Keratinocyte (primary cell): ENCODE results near the gene WARS2. TPM values are rescaled to one million over a fixed set of nuclear protein-coding genes. Genes with fewer than 3 reads are reported as not detected.

Experiments used
- DNase-seq: peaks from one replicate; pipeline ENCODE4 v3.0.0-alpha.2; 2011; ENCODE audit warnings: low read depth, missing footprints, low spot score
- FAIRE-seq: peaks from 2 replicates; lab custom pipeline; 2011; peaks lifted over from hg19 to GRCh38; lab: Jason Lieb, UNC
- H2AFZ ChIP-seq: 2 replicates; pipeline ENCODE4 v1.6.0; 2012; ENCODE audit warnings: low read length, control low read depth, inconsistent platforms; ENCODE audit not compliant: control insufficient read depth
- H3K27ac ChIP-seq: 2 replicates; pipeline ENCODE4 v1.5.1; 2011; ENCODE audit warnings: low read length; ENCODE audit not compliant: control insufficient read depth, insufficient read depth
- H3K27me3 ChIP-seq: 3 replicates; pipeline ENCODE4 v1.6.0; 2011; ENCODE audit warnings: low read length; ENCODE audit not compliant: control insufficient read depth, insufficient read depth; ENCODE audit errors: extremely low read depth
- H3K36me3 ChIP-seq, 2 experiments: 2 replicates in 1 of 2; 3 replicates in 1 of 2; pipeline ENCODE4 v1.5.1; 2011; ENCODE audit warnings: low read length in 2 of 2, mild to moderate bottlenecking in 1 of 2; ENCODE audit not compliant: control insufficient read depth in 2 of 2, insufficient read depth in 2 of 2; ENCODE audit errors: extremely low read depth in 1 of 2
- H3K4me1 ChIP-seq: 3 replicates; pipeline ENCODE4 v1.5.1; 2011; ENCODE audit warnings: low read length; ENCODE audit not compliant: control insufficient read depth, insufficient read depth; ENCODE audit errors: extremely low read depth
- H3K4me2 ChIP-seq: 3 replicates; pipeline ENCODE4 v1.6.0; 2011; ENCODE audit warnings: low read depth, low read length; ENCODE audit not compliant: control insufficient read depth, insufficient read depth; ENCODE audit errors: extremely low read depth
- H3K4me3 ChIP-seq, 3 experiments: fragments of 200-600 bp in 1 of 3; sonication (generic) in 1 of 3; 2 replicates in 2 of 3; 3 replicates in 1 of 3; pipeline ENCODE4 v1.5.1; 2011 to 2016; ENCODE audit warnings: low read length in 3 of 3, mild to moderate bottlenecking in 3 of 3, control low read depth in 2 of 3, inconsistent platforms in 1 of 3, low read depth in 1 of 3, mixed read lengths in 1 of 3, mixed run types in 1 of 3, moderate library complexity in 1 of 3; ENCODE audit not compliant: control insufficient read depth in 2 of 3, insufficient read depth in 2 of 3; ENCODE audit errors: extremely low read depth in 1 of 3
- H3K79me2 ChIP-seq: 2 replicates; pipeline ENCODE4 v1.6.0; 2012; ENCODE audit warnings: low read length; ENCODE audit not compliant: control insufficient read depth, insufficient read depth
- H3K9ac ChIP-seq: 3 replicates; pipeline ENCODE4 v1.6.0; 2011; ENCODE audit warnings: low read length; ENCODE audit not compliant: control insufficient read depth, insufficient read depth; ENCODE audit errors: extremely low read depth
- H3K9me1 ChIP-seq: 3 replicates; pipeline ENCODE4 v1.6.0; 2011; ENCODE audit warnings: low read length; ENCODE audit not compliant: control insufficient read depth, insufficient read depth; ENCODE audit errors: extremely low read depth
- H3K9me3 ChIP-seq: 2 replicates; pipeline ENCODE4 v1.5.1; 2012; ENCODE audit warnings: low read depth, low read length; ENCODE audit not compliant: control insufficient read depth
- H4K20me1 ChIP-seq: 3 replicates; pipeline ENCODE4 v1.6.0; 2011; ENCODE audit warnings: low read length; ENCODE audit not compliant: control insufficient read depth, insufficient read depth; ENCODE audit errors: extremely low read depth
- EZH2 ChIP-seq: IDR thresholded peaks from one replicate; pipeline ENCODE4 v1.6.1; 2012; ENCODE audit warnings: inconsistent platforms, mild to moderate bottlenecking, low read length, moderate library complexity
- dilution Hi-C: fragments of 300-500 bp; cut with MboI; formaldehyde crosslinking; loops from one replicate; pipeline ENCODE4 v1.7.0; 2020; ENCODE audit warnings: low sequenced_read_pairs; ENCODE audit not compliant: extremely low pct_ligation_motif_present
- polyA plus RNA-seq, 5 experiments: library from polyadenylated mRNA; depleted of rRNA in 3 of 5; stranded (reverse) in 3 of 5; stranded (forward) in 1 of 5; unstranded in 1 of 5; fragments of >200 nt; gene quantifications; 1 replicate in 1 of 5; 2 replicates in 3 of 5; 3 replicates in 1 of 5; pipeline versions ENCODE4 v1.2.1 to v1.2.3, GENCODE V29; 2011 to 2012; ENCODE audit warnings: missing spikeins in 2 of 5, low read depth in 1 of 5, low replicate concordance in 1 of 5
- TF ChIP-seq, protein P1 (sequence below), 3 experiments: IDR thresholded peaks in 1 of 3; conservative IDR thresholded peaks in 1 of 3; optimal IDR thresholded peaks in 1 of 3; 2 replicates in 2 of 3; 3 replicates in 1 of 3; pipeline versions ENCODE3 to v1.5.1; 2011; ENCODE audit warnings: low read length in 3 of 3, mild to moderate bottlenecking in 3 of 3, moderate library complexity in 2 of 3, control low read depth in 1 of 3, inconsistent platforms in 1 of 3; ENCODE audit not compliant: insufficient read depth in 2 of 3; ENCODE audit errors: extremely low read depth in 1 of 3

Gene WARS2
- polyA plus RNA-seq, 1 donor (not counting 4 experiments of a cell fraction or from before 2014, with no cell fraction given) = 10.3 TPM

DNA sequence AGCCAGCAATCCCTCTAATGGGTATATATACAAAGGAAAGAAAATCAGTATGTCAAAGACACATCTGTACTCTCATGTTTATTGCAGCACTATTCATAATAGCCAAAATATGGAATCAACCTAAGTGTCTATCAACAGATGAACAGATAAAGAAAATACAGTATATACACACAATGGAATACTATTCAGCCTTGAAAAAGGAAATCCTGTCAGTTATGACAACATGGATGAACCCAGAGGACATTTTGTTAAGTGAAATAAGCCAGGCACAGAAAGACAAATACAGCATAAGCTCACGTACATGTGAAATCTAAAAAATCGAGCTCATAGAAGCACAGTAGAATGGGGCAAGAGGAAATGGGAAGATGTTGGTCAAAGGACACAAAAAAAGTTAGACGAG is 69.1 kb downstream of the WARS2 start:
- Histone ChIP-seq H3K79me2 (no peaks in the 10 kb centered on the region), H2AFZ (no peak overlapping the region), H3K4me2 (no peak overlapping the region), H3K4me1 (peaks cover 2% of the 10 kb centered on the region), H3K4me3 (no peak overlapping the region), H3K9me3 (no peaks in the 10 kb centered on the region), H3K27me3 (no peaks in the 10 kb centered on the region), H3K9ac (no peak overlapping the region), H3K9me1 (no peaks in the 10 kb centered on the region), H3K36me3 (no peaks in the 10 kb centered on the region), H3K27ac (no peak overlapping the region), H4K20me1 (no peaks in the 10 kb centered on the region)
- dilution Hi-C loops = no loop called here
- no peak for FAIRE-seq
- TF ChIP-seq, protein P1, sequence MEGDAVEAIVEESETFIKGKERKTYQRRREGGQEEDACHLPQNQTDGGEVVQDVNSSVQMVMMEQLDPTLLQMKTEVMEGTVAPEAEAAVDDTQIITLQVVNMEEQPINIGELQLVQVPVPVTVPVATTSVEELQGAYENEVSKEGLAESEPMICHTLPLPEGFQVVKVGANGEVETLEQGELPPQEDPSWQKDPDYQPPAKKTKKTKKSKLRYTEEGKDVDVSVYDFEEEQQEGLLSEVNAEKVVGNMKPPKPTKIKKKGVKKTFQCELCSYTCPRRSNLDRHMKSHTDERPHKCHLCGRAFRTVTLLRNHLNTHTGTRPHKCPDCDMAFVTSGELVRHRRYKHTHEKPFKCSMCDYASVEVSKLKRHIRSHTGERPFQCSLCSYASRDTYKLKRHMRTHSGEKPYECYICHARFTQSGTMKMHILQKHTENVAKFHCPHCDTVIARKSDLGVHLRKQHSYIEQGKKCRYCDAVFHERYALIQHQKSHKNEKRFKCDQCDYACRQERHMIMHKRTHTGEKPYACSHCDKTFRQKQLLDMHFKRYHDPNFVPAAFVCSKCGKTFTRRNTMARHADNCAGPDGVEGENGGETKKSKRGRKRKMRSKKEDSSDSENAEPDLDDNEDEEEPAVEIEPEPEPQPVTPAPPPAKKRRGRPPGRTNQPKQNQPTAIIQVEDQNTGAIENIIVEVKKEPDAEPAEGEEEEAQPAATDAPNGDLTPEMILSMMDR (optimal IDR thresholded peaks at IDR 0.05 in 1 of 3, IDR thresholded peaks at IDR 0.05 in 1 of 3, conservative IDR thresholded peaks at IDR 0.05 in 1 of 3; ENCODE audit: extremely low read depth in 1 of 3, insufficient read depth in 2 of 3, low read length in 3 of 3) = no peak
- no peak for TF ChIP-seq EZH2
- no peak for DNase-seq

GRCh38 chr1:119069682-119070081 is 70.8 kb downstream of the WARS2 start:
- DNase-seq = no peak
- no peak overlapping the region for H3K4me3 ChIP-seq
- no peak for FAIRE-seq
- dilution Hi-C loops = no loop called here
- H3K27me3 ChIP-seq = no peaks in the 10 kb centered on the region
- no peak overlapping the region for H3K9ac ChIP-seq
- no peaks in the 10 kb centered on the region for H3K79me2 ChIP-seq
- no peak overlapping the region for H2AFZ ChIP-seq
- H3K4me1 ChIP-seq = no peaks in the 10 kb centered on the region
- H3K27ac ChIP-seq = no peak overlapping the region
- H3K9me3 ChIP-seq = no peaks in the 10 kb centered on the region
- no peaks in the 10 kb centered on the region for H4K20me1 ChIP-seq
- TF ChIP-seq EZH2 = no peak
- no peaks in the 10 kb centered on the region for H3K36me3 ChIP-seq
- no peak overlapping the region for H3K4me2 ChIP-seq
- H3K9me1 ChIP-seq = no peaks in the 10 kb centered on the region

DNA sequence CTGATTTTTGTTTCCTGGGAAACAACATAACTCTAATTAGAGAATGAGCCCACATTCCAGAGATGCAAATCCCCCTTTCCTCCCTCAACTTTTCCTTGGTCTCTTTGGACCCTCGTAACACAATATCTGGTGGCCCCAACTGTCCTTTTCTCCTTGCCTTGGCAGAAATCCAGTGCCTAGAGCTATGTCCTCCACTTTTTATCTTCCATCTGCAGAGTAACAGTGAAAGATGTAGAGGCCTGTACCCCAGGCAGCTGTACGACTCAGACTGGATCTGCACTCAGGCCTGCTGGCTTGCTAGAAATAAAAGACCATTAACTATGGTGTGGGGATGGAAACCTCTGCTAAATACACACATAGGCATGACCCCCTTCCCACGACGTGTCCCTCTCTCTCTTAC is 72.0 kb downstream of the WARS2 start:
- H3K9ac ChIP-seq = no peak overlapping the region
- no peaks in the 10 kb centered on the region for H3K9me3 ChIP-seq
- H3K4me2 ChIP-seq = no peak overlapping the region
- H3K9me1 ChIP-seq = no peaks in the 10 kb centered on the region
- DNase-seq (no peak), FAIRE-seq (no peak)
- no peaks in the 10 kb centered on the region for H4K20me1 ChIP-seq
- no peak overlapping the region for H3K4me3 ChIP-seq
- no peak overlapping the region for H2AFZ ChIP-seq
- dilution Hi-C loops = no loop called here
- H3K27me3 ChIP-seq = no peaks in the 10 kb centered on the region
- H3K36me3 ChIP-seq = no peaks in the 10 kb centered on the region
- no peaks in the 10 kb centered on the region for H3K4me1 ChIP-seq
- H3K27ac ChIP-seq = no peak overlapping the region
- TF ChIP-seq EZH2 = no peak
- TF ChIP-seq, protein P1 (optimal IDR thresholded peaks at IDR 0.05 in 1 of 3, IDR thresholded peaks at IDR 0.05 in 1 of 3, conservative IDR thresholded peaks at IDR 0.05 in 1 of 3; ENCODE audit: extremely low read depth in 1 of 3, insufficient read depth in 2 of 3, low read length in 3 of 3) = no peak
- H3K79me2 ChIP-seq = no peaks in the 10 kb centered on the region
